NCI-H345 treated with DMSO at 0.1 percent for 48 hours (cell line): Measurements from ENCODE around the gene AGAP9.
"Not testable (repeated sequence)": the region's sequence is repeated elsewhere in the genome, so short reads cannot be mapped to it uniquely, and the experiment has no call there.

Experiments
- DNase-seq: peaks from one replicate; lab custom pipeline; 2025; ENCODE audit not compliant: unreplicated experiment; lab: John Stamatoyannopoulos, UW

AGAP9 gene

GRCh38 chr10:47458466-47459154, 64.8 kb downstream of the AGAP9 start:
- no peak for DNase-seq

- no peak for DNase-seq
Observed at GRCh38 chr10:47457826-47458225, 65.6 kb downstream of the AGAP9 start.

GRCh38 chr10:47457528-47457820, 66.0 kb downstream of the AGAP9 start:
- DNase-seq, result no peak

GRCh38 chr10:47456794-47457527, 66.5 kb downstream of the AGAP9 start:
- DNase-seq, result no peak

GRCh38 chr10:47456079-47456785, 67.2 kb downstream of the AGAP9 start:
- DNase-seq, result no peak

GRCh38 chr10:47455350-47456078, 67.9 kb downstream of the AGAP9 start:
- not testable (repeated sequence) for DNase-seq

GRCh38 chr10:47454780-47455058, 68.7 kb downstream of the AGAP9 start:
- no peak for DNase-seq

- no peak for DNase-seq
Observed at GRCh38 chr10:47454008-47454779, 69.2 kb downstream of the AGAP9 start.

- no peak for DNase-seq
Observed at GRCh38 chr10:47453141-47454007, 70.1 kb downstream of the AGAP9 start.

- peak; percentile 10 for DNase-seq
Observed at GRCh38 chr10:47452495-47453140, 70.8 kb downstream of the AGAP9 start.

GRCh38 chr10:47451998-47452494, 71.4 kb downstream of the AGAP9 start:
- DNase-seq, result no peak
